ENCODE results near the gene CCDC102A. TPM values are rescaled to one million over a fixed set of nuclear protein-coding genes. Genes with fewer than 3 reads are reported as not detected.

CCDC102A gene
- total RNA-seq, 1 experiment from 2014 or later = 4.5 TPM

DNA sequence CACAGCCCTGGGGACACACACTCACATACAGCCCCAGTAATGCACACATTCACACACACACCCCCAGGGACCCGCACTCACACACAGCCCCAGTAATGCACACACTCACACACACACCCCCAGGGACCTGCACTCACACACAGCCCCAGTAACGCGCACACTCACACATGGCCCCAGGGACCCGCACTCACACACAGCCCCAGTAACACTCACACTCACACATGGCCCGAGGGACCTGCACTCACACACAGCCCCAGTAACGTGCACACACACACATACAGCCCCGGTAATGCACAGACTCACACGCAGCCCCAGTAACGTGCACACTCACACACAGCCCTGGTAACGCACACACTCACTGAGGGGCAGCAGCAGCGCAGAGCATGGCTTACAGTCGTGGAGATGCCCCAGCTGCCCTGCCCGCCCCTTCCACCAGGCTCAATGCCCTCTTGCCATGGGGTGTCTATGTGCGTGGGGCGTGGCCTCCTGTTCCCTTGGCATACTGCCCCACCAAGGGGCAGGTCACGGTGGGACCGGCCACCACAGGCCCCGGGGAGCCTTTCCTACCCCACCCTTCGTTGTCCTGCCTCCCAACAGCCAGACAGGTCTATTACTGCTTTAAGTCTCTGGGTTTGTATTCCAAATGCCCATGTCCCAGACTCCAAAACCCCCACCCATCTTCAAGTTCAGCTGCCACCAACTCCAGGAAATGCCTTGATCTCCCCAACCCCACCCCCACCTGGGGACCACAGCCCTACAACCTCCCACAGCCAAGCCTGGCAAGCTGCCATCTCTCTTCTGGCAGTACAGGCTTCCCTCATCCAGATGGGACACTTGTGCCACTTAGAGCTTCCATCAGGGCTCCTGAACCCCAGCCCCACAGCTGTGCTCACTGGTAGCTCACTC, 2.7 kb downstream of the CCDC102A start:
- ATAC-seq (no peak), DNase-seq (ENCODE audit: low read depth, low spot score) (no peak)
- no peak overlapping the region; the same call in 1 of the 2 replicates for H3K27ac ChIP-seq (ENCODE audit: low read depth, low read length)
- no peak overlapping the region for H2AFZ ChIP-seq (ENCODE audit: low read depth, low read length, poor library complexity, severe bottlenecking)
- H3K9me3 ChIP-seq (ENCODE audit: control insufficient read depth in 1 of 2, insufficient read depth in 1 of 2, low read depth in 1 of 2, low read length in 2 of 2) = no peaks in the 10 kb centered on the region
- ChIA-PET POLR2A (no interaction called here), CTCF (no interaction called here), RAD21 (ENCODE audit: low non-redundant PET in 1 of 2, low total read pairs in 2 of 2, uncharacterized antibody in 2 of 2, unreplicated experiment in 2 of 2) (no interaction called here)
- peaks cover 21% of the 10 kb centered on the region; the same call in 1 of the 2 replicates for H3K79me2 ChIP-seq (ENCODE audit: insufficient read depth, low read length)
- H3K4me2 ChIP-seq (ENCODE audit: low read length) = peak overlapping the region; percentile 99; the same call in 1 of the 2 replicates
- no peaks in the 10 kb centered on the region for H3K27me3 ChIP-seq (ENCODE audit: insufficient read depth, low read length)
- TF ChIP-seq CEBPB (IDR thresholded peaks at IDR 0.05; ENCODE audit: low read depth) (no peak), SIN3A (IDR thresholded peaks at IDR 0.05; ENCODE audit: low read depth) (no peak), EZH2 (IDR thresholded peaks at IDR 0.05) (no peak), SRF (IDR thresholded peaks at IDR 0.05; ENCODE audit: low read depth) (no peak), ZFX (IDR thresholded peaks at IDR 0.05) (no peak), JUND (IDR thresholded peaks at IDR 0.05) (no peak), ZNF274 (IDR thresholded peaks at IDR 0.05; ENCODE audit: low read depth, low read length) (no peak), FOSL1 (IDR thresholded peaks at IDR 0.05; ENCODE audit: low read depth) (no peak), POLR2A (IDR thresholded peaks at IDR 0.05; ENCODE audit: borderline replicate concordance, extremely low read depth, insufficient read depth, insufficient read length) (no peak), YY1 (IDR thresholded peaks at IDR 0.05; ENCODE audit: extremely low read depth, insufficient replicate concordance, low read depth, low read length) (no peak), CBX3 (IDR thresholded peaks at IDR 0.05; ENCODE audit: low read depth) (no peak), ELF1 (IDR thresholded peaks at IDR 0.05; ENCODE audit: borderline replicate concordance, low read depth) (no peak)
- TF ChIP-seq, protein P1, sequence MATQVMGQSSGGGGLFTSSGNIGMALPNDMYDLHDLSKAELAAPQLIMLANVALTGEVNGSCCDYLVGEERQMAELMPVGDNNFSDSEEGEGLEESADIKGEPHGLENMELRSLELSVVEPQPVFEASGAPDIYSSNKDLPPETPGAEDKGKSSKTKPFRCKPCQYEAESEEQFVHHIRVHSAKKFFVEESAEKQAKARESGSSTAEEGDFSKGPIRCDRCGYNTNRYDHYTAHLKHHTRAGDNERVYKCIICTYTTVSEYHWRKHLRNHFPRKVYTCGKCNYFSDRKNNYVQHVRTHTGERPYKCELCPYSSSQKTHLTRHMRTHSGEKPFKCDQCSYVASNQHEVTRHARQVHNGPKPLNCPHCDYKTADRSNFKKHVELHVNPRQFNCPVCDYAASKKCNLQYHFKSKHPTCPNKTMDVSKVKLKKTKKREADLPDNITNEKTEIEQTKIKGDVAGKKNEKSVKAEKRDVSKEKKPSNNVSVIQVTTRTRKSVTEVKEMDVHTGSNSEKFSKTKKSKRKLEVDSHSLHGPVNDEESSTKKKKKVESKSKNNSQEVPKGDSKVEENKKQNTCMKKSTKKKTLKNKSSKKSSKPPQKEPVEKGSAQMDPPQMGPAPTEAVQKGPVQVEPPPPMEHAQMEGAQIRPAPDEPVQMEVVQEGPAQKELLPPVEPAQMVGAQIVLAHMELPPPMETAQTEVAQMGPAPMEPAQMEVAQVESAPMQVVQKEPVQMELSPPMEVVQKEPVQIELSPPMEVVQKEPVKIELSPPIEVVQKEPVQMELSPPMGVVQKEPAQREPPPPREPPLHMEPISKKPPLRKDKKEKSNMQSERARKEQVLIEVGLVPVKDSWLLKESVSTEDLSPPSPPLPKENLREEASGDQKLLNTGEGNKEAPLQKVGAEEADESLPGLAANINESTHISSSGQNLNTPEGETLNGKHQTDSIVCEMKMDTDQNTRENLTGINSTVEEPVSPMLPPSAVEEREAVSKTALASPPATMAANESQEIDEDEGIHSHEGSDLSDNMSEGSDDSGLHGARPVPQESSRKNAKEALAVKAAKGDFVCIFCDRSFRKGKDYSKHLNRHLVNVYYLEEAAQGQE (IDR thresholded peaks at IDR 0.05; ENCODE audit: low read depth) = no peak
- TF ChIP-seq, protein P2, sequence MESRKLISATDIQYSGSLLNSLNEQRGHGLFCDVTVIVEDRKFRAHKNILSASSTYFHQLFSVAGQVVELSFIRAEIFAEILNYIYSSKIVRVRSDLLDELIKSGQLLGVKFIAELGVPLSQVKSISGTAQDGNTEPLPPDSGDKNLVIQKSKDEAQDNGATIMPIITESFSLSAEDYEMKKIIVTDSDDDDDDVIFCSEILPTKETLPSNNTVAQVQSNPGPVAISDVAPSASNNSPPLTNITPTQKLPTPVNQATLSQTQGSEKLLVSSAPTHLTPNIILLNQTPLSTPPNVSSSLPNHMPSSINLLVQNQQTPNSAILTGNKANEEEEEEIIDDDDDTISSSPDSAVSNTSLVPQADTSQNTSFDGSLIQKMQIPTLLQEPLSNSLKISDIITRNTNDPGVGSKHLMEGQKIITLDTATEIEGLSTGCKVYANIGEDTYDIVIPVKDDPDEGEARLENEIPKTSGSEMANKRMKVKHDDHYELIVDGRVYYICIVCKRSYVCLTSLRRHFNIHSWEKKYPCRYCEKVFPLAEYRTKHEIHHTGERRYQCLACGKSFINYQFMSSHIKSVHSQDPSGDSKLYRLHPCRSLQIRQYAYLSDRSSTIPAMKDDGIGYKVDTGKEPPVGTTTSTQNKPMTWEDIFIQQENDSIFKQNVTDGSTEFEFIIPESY (IDR thresholded peaks at IDR 0.05; ENCODE audit: extremely low read depth, insufficient replicate concordance, low read length) = no peak
- no TSS peak for BruUV-seq (replicated peaks)
- H3K36me3 ChIP-seq (ENCODE audit: control insufficient read depth in 1 of 2, insufficient read depth in 2 of 2, low read length in 2 of 2) = peaks cover 0 to 4% of the 10 kb centered on the region in 2 experiments; a peak in 1 of 4 replicates
- peaks cover 20 to 58% of the 10 kb centered on the region in 2 experiments for H3K4me1 ChIP-seq (ENCODE audit: control insufficient read depth in 1 of 2, insufficient read depth in 2 of 2, low read length in 2 of 2)
- H3K4me3 ChIP-seq (replicated peaks in 1 of 2; ENCODE audit: low read depth in 1 of 2, low read length in 2 of 2) = no peak overlapping the region
- no peak overlapping the region for H3K9ac ChIP-seq (ENCODE audit: low read length)
- no peaks in the 10 kb centered on the region for H3K9me2 ChIP-seq (ENCODE audit: insufficient read depth)
- H4K20me1 ChIP-seq (ENCODE audit: insufficient read depth) = no peaks in the 10 kb centered on the region
- intact Hi-C loops (cut with micrococcal nuclease) = no loop called here

All from HCT116 (cell line).